ENCODE data around the gene B3GNT4. TPM values are rescaled to one million over a fixed set of nuclear protein-coding genes. Genes with fewer than 3 reads are reported as not detected.
"Not testable (repeated sequence)": the region's sequence is repeated elsewhere in the genome, so short reads cannot be mapped to it uniquely, and the experiment has no call there.

B3GNT4 gene
- total RNA-seq, 3 donors from 2014 or later = 0.26 to 0.82 (median 0.66) TPM

GRCh38 chr12:122243965-122244364, 40.5 kb downstream of the B3GNT4 start:
- H3K36me3 ChIP-seq (ENCODE audit: low read depth) = no peaks in the 10 kb centered on the region
- TF ChIP-seq, protein P1, sequence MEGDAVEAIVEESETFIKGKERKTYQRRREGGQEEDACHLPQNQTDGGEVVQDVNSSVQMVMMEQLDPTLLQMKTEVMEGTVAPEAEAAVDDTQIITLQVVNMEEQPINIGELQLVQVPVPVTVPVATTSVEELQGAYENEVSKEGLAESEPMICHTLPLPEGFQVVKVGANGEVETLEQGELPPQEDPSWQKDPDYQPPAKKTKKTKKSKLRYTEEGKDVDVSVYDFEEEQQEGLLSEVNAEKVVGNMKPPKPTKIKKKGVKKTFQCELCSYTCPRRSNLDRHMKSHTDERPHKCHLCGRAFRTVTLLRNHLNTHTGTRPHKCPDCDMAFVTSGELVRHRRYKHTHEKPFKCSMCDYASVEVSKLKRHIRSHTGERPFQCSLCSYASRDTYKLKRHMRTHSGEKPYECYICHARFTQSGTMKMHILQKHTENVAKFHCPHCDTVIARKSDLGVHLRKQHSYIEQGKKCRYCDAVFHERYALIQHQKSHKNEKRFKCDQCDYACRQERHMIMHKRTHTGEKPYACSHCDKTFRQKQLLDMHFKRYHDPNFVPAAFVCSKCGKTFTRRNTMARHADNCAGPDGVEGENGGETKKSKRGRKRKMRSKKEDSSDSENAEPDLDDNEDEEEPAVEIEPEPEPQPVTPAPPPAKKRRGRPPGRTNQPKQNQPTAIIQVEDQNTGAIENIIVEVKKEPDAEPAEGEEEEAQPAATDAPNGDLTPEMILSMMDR (IDR thresholded peaks at IDR 0.05) = no peak
- H3K4me3 ChIP-seq = no peak overlapping the region
- H3K9me3 ChIP-seq = no peaks in the 10 kb centered on the region
- no peaks in the 10 kb centered on the region for H3K4me1 ChIP-seq (ENCODE audit: low read depth)
- DNase-seq (no peak), ATAC-seq (peak; percentile 26)
- intact Hi-C loops (cut with DNase I, micrococcal nuclease) = no loop called here

DNA sequence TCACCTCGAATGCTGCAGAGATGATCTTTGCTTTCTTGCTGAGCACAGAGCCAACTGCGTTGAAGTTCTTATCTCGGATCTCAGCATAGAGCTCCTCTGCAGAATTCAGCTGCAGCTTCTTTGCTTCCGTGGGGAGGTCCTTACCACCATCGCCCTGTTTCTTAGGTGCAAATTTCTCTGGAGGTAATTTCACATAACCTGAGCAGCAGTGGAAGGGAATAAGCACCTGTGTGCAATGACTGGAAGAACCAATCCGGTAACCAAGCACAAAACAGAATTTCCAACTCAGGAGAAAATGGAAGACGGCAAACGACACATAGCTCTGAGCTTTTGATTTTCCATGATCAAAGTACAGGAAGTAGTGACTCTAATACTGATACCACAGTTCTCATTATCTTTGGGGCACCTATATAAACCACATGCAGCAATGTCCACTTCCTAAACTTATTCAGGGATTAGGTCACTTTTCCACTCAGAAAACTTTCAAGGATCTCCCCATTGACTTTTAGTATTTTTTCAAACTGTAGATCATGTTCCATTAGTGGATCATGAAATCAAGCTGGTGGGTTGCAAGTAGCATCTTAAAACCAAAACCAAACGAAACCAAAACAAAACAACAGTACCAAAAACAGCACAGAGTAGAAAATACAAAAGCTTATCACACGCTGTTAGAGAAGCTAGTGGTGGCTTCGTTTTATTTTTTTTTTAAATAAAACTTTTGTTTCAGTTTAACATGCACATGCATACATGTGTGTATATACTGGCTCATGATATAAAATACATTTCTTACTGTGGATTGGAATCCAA, 41.3 kb downstream of the B3GNT4 start:
- ATAC-seq (peak; percentile 54), DNase-seq (no peak)
- Histone ChIP-seq H3K36me3 (ENCODE audit: low read depth) (no peaks in the 10 kb centered on the region), H3K4me3 (no peak overlapping the region), H3K4me1 (ENCODE audit: low read depth) (no peaks in the 10 kb centered on the region), H3K9me3 (no peaks in the 10 kb centered on the region)
- intact Hi-C loops (cut with DNase I, micrococcal nuclease) = no loop called here
- TF ChIP-seq, protein P1 (IDR thresholded peaks at IDR 0.05) = no peak

DNA sequence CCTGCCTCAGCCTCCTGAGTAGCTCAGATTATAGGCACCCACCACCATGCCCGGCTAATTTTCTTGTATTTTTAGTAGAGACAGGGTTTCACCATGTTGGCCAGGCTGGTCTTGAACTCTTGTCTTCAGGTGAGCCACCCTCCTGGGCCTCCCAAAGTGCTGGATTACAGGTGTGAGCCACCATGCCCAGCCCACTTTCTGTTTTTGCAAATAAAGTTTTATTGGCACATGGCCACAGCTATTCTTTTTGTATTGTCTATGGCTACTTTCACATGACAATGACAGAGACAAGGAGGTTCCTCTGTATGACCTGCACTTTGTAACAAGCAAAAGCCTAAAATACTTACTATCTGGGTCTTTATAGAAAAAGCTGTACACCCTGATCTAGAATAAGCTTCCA, 42.0 kb downstream of the B3GNT4 start:
- TF ChIP-seq, protein P1 (IDR thresholded peaks at IDR 0.05) = no peak
- DNase-seq (no peak), ATAC-seq (no peak)
- Histone ChIP-seq H3K4me1 (ENCODE audit: low read depth) (no peaks in the 10 kb centered on the region), H3K36me3 (ENCODE audit: low read depth) (no peaks in the 10 kb centered on the region), H3K4me3 (no peak overlapping the region), H3K9me3 (no peaks in the 10 kb centered on the region)
- intact Hi-C loops (cut with DNase I, micrococcal nuclease) = no loop called here

DNA sequence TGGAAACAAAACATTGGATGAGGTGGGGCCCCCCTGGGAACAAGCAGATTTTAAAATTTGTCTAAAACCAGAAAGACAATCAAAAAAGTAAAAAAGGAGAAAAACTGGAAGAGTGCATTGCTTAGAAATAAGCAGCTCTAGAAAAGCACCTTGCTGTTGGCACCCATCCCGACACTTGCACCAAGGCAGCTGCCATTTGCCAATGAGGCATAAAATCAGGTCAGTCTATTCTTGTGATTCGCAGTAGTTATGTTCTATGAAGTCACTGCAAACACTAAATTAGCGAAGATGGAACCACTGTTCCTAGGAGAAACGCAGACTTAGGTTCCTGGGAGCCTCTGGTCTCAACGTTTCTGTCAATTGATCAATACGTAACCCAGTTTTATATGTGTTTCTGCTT, 46.5 kb downstream of the B3GNT4 start:
- ATAC-seq = no peak
- intact Hi-C loops (cut with DNase I, micrococcal nuclease) = no loop called here
- H3K36me3 ChIP-seq (ENCODE audit: low read depth) = no peaks in the 10 kb centered on the region

DNA sequence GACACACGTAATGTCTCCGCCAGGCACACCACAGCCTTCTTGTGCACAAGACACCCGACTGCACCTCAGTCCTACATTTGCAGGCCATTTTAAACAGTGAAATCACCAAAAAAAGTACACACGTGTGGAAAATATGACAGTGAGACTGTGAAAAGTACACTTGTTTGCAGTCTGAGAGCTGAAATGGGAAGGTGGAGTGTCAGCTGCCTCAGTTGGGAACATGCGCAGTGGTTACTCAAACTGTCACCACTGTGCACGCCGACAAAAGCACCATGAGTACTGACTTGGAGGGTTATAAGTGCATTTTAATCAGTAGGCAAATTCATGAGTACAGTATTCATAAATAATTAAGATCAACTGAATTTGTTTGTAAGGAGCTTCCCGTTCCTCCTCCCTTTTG, 47.0 kb downstream of the B3GNT4 start:
- no peak overlapping the region for H3K4me3 ChIP-seq
- no peak for DNase-seq

More for the DNA sequence above, 46.5 kb downstream of the B3GNT4 start:
- Histone ChIP-seq H3K9me3 (no peaks in the 10 kb centered on the region), H3K4me1 (ENCODE audit: low read depth) (no peaks in the 10 kb centered on the region), H3K4me3 (no peak overlapping the region)
- no peak for DNase-seq
- TF ChIP-seq, protein P1 (IDR thresholded peaks at IDR 0.05) = no peak

GRCh38 chr12:122258462-122258861, 55.0 kb downstream of the B3GNT4 start:
- H3K9me3 ChIP-seq; DNase-seq; H3K36me3 ChIP-seq (ENCODE audit: low read depth); H3K4me1 ChIP-seq (ENCODE audit: low read depth); ATAC-seq; H3K4me3 ChIP-seq; intact Hi-C loops (cut with DNase I, micrococcal nuclease): not testable (repeated sequence)

More for the DNA sequence above, 47.0 kb downstream of the B3GNT4 start:
- no peak for ATAC-seq
- H3K36me3 ChIP-seq (ENCODE audit: low read depth) = no peaks in the 10 kb centered on the region
- no peaks in the 10 kb centered on the region for H3K9me3 ChIP-seq
- intact Hi-C loops (cut with DNase I, micrococcal nuclease) = no loop called here
- TF ChIP-seq, protein P1 (IDR thresholded peaks at IDR 0.05) = no peak
- no peaks in the 10 kb centered on the region for H3K4me1 ChIP-seq (ENCODE audit: low read depth)

Other genes with a start within 250 kb of the B3GNT4 start
- gene BCL7A, start 181.8 kb upstream of the B3GNT4 start, total RNA-seq = 10 to 100 TPM in 1 of 3 donors, 1 to 10 TPM in 2; 5.2 to 11.6 (median 5.7) TPM
- gene MLXIP, start 125.0 kb upstream of the B3GNT4 start, total RNA-seq = 100 to 1,000 TPM; 194 to 230 (median 201) TPM
- gene IL31, start 29.5 kb upstream of the B3GNT4 start, total RNA-seq = not detected
- gene LRRC43, start 20.6 kb upstream of the B3GNT4 start, total RNA-seq = under 1 TPM in 2 of 3 donors, not detected in 1; 0.19 to 0.51 TPM
- 10 to 100 TPM; 35.6 to 42.9 (median 41.6) TPM for gene DIABLO, start 22.3 kb downstream of the B3GNT4 start, total RNA-seq
- gene VPS33A, start 62.8 kb downstream of the B3GNT4 start, total RNA-seq = 10 to 100 TPM; 19.5 to 22.8 (median 22.4) TPM
- gene CLIP1, start 219.0 kb downstream of the B3GNT4 start, total RNA-seq = 100 to 1,000 TPM in 1 of 3 donors, 10 to 100 TPM in 2; 43.5 to 170 (median 45.0) TPM